Measurements from ENCODE around the gene LAMA1.
"Not testable (repeated sequence)": the region's sequence is repeated elsewhere in the genome, so short reads cannot be mapped to it uniquely, and the experiment has no call there.

LAMA1 gene, protein sequence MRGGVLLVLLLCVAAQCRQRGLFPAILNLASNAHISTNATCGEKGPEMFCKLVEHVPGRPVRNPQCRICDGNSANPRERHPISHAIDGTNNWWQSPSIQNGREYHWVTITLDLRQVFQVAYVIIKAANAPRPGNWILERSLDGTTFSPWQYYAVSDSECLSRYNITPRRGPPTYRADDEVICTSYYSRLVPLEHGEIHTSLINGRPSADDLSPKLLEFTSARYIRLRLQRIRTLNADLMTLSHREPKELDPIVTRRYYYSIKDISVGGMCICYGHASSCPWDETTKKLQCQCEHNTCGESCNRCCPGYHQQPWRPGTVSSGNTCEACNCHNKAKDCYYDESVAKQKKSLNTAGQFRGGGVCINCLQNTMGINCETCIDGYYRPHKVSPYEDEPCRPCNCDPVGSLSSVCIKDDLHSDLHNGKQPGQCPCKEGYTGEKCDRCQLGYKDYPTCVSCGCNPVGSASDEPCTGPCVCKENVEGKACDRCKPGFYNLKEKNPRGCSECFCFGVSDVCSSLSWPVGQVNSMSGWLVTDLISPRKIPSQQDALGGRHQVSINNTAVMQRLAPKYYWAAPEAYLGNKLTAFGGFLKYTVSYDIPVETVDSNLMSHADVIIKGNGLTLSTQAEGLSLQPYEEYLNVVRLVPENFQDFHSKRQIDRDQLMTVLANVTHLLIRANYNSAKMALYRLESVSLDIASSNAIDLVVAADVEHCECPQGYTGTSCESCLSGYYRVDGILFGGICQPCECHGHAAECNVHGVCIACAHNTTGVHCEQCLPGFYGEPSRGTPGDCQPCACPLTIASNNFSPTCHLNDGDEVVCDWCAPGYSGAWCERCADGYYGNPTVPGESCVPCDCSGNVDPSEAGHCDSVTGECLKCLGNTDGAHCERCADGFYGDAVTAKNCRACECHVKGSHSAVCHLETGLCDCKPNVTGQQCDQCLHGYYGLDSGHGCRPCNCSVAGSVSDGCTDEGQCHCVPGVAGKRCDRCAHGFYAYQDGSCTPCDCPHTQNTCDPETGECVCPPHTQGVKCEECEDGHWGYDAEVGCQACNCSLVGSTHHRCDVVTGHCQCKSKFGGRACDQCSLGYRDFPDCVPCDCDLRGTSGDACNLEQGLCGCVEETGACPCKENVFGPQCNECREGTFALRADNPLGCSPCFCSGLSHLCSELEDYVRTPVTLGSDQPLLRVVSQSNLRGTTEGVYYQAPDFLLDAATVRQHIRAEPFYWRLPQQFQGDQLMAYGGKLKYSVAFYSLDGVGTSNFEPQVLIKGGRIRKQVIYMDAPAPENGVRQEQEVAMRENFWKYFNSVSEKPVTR (N-terminal part only)

GRCh38 chr18:7117390-7118355 lies at the start of gene LAMA1:
Gene LAMA1 (minus strand): TSS chr18:7117797. CDS start chr18:7117720, 77 bp downstream.
- DNase-seq, result no peak

GRCh38 chr18:7165846-7166393 lies 48.3 kb upstream of the LAMA1 start:
- no peak for DNase-seq

DNA sequence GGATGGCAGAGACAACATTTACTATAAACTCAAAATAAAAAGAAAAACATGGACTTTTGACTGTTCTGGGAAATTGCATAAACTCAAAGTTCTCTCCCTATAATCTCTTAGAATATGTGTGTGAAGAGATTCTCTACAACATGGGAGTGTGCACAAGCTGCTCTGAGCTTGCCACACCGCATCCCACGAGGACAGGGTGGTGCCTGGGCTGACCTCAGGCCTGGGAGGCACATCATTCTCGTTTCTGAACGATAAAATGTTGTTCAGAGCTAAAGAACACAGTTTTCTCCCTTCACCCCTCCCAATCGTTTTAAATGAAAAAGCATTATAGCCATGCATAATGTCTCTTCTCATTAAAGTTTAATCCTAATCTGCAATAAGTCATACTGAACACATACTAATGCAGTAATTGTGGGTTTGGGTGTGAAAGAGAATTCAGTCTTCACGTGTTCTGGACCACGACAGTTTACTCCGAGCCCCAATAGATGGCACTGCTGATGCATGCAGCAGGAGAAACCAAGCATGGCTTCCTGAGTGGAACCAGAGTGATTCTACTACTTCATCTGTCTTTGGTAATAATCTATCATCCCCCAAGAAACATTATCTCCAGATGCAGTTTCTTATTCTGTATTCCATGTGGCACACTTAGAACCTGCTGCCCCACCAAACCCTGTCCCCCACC lies 46.9 kb upstream of the LAMA1 start:
- peak; percentile 2 for DNase-seq

DNA sequence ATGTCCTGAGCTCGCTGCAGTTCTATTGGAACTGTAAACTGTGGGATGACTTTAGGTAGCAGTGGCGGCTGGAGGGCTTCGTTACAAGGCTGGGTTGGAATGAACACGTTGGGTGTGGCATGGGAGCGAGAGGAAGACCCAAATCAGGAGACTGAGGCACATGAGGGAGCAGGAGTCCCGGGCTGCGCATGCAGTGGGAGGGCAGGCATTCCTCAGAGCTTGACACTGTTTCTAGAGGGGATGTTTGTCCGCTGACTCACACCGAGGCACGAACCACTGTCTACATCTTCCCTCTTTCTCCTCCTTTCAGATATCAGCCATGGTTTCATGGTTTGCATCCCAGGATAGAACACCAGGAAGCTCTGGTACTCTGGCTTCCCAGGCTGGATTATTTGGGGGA lies 40.6 kb upstream of the LAMA1 start:
- DNase-seq, result no peak

- no peak for DNase-seq
Measured at GRCh38 chr18:7157760-7158159, 40.2 kb upstream of the LAMA1 start.

GRCh38 chr18:7155887-7156286 lies 38.3 kb upstream of the LAMA1 start:
- no peak for DNase-seq

DNA sequence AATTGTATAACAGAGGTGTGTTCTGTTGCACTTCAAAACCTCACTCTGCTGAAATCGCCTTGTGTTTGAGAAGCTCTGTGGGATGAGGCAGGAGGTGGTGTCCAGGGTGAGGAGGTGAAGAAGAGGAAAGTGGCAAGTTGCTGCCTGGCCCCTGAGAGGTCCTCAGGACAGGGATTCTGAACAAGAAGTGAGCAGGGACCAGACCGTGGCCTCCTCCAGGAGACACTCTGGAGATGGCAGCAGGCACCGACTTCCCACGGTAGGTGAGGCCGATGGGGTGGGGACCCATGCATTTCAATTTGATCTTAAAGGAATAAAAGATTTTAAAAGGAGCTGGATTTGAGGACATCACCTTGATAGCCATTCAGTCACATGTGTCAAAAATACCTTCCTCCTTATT lies 37.5 kb upstream of the LAMA1 start:
- no peak for DNase-seq

DNA sequence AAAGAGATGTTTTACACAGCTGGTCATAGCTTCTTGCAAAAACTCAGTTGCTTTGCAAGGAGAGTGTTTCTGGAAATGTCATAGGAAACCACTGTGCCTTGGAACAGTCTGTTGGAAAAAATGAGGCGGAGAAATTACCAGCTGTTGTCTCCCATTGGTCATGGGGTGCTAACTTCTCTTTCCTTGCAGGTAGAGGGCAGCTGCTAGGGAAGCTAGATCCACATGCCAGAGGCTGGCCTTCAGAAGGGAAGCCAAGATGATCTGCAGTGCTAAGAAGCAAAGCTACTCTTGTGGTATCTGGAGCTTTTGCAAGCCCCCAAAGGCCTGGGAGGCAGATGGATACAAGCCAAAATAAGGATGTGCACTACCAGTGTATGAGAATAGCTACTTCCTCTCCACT lies 34.8 kb upstream of the LAMA1 start:
- DNase-seq, result no peak

DNA sequence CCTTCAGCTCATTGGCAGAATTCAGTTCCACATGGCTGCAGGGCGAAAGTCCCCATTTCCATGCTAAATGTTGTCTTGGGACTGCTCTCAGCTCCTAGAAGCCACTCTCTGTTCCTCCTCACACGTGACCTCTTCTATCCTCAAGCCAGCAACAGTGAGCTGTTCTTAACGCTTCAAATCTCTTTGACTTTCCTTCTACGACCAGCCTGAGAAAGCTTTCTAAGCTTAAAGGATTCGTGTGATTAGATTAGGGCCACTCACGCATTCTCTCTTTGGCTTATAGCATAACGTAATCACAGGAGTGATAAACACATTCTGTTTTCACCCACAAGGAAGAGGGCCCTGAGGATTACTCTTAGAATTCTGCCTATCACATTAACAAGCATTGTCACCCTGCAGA lies 29.8 kb upstream of the LAMA1 start:
- DNase-seq, result no peak

- no peak for DNase-seq
Measured at GRCh38 chr18:7146067-7146466, 28.5 kb upstream of the LAMA1 start.

- not testable (repeated sequence) for DNase-seq
Measured at GRCh38 chr18:7144921-7145320, 27.3 kb upstream of the LAMA1 start.

DNA sequence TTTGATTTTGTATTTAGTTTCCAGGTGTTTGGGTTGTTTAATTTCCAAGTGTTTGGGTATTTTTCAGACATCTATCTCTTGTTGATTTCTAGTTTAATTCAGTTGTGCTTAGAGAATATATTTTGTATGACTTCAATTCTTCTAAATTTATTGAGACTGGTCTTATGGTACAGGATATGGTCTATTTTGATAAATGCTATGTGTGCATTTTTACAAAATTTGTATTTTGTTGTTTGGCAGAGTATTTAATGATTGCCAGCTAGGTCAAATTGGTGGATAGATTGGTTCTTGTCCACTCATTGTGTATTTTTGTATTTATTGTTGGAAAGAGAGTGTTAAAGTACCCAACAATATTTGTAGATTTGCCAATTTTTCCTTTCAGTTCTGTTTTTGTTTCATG lies 23.7 kb upstream of the LAMA1 start:
- no peak for DNase-seq

DNA sequence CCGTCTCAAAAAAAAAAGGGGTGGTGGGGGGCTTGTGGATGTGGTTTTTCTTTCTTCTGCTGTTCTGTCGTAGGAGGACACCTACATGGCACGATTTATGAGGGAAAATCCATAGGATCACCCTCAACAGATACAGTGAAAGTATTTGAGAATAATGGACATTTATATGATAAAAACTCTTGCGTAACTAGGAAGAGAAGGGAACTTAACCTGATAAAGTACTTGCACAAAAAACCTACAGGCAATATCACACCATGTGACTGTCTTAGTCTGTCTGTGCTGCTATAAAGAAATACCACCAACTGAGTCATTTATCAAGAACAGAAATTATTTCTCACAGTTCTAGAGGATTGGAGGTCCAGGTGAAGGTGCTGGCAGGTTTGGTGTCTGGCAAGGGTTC lies 21.8 kb upstream of the LAMA1 start:
- DNase-seq, result no peak

DNA sequence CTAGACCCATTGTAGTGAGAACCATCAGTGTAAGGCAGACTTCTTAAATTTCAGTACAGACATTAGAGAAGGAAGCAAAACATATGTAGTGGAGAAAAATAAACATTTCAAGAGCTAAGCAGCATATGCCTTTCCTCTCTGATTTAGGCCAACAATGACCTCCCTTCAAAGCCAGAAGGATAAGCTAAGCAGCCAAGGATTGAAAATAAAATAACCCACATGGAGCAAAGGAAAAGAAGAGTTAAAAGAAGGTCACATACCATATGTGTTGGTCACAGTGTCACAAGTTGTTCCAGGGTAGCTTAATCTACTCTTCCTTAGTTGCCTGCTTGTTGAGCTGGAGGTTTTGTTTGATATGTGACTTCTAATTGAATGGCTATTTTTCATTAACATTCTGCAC lies 15.6 kb upstream of the LAMA1 start:
- DNase-seq, result no peak

- no peak for DNase-seq
Measured at GRCh38 chr18:7132356-7133150, 15.0 kb upstream of the LAMA1 start.

DNA sequence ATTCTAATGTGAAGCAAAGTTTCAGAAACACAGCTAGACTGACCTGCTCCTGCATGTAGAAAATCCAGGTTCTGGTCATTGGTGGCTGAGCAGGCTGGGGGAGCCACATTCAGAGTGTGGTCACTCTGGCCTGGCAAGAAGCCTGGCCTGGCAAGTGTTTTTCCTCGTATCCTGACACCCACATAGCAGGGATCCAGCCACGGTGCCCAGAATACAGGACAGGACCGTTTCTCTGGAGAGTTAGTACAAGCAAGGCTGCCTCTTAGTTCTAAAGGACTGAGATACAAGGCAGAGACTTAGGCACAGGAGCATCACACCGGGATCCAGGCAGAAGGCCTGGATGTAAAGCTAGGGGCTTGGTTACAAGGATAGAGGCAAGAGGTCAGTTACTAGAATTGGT lies 4.8 kb upstream of the LAMA1 start:
- DNase-seq, result no peak

DNA sequence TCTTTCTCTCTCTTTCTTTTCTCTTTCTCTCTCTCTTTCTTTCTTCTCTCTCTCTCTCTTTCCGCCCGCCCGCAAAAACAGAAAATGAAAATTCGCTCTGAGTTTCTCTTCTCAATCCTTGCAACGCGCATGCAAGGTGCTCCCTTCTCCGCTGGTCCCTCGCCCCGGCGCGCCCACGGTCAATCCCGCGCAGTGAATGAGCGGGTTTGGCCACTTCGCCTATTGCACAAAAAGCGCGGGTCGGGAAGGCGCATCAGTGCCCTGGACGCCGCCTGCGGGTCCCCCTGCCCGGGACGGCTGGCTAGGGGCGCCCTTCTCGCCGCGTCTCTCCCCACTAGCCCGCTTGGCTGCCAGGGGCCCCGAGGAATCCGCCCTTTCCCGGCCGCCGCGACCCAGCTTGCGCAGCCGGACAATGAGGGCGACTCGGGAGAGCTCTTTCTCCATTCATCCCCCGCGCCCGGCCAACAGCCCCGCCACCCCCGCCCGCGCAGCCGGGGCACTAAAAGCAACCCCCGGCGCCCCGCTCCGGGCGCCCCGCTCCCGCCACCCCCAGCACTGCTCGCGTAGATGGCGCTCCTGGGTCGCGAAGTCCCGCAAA lies 706 bp downstream of the LAMA1 start:
- DNase-seq, result no peak

DNA sequence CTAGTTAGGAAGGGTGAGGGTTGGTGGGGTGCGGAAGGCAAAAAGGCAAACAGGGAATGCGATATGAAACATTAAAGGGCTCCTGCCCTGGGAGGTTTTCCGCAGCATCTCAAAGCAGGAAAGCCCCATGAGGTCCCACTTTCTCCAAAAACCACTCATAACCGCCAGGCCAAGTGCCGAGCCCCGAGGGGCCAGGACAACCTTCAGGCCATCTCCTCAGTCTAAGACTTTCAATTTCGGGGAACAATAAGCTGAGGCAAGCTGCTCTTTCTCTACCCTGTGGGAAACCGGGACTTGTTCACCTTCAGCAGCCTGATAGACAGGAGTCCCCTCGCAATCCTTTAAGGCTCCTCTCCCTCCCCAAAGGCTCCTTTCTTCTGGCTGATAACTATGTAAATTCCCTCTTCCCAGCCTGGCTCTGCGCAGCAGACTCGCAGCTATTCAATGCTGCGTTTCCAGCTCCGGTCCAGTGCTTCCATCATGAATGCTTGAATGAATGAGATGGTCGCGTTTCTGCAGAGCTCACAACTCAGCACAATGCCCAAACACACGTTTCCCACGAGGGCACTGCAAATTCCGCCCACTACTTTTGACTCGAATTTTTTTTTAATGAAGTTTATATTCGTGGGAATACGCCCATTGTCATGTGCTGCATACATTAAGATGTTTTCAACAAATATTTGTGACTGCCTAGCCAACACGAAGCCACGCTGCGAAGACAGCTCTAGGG lies 1.4 kb downstream of the LAMA1 start:
- DNase-seq, result no peak

GRCh38 chr18:7112936-7113335 lies 4.7 kb downstream of the LAMA1 start:
- DNase-seq, result no peak
